CD14-positive monocyte (primary cell): ENCODE data around the gene ARPC4. TPM values are rescaled to one million over a fixed set of nuclear protein-coding genes. Genes with fewer than 3 reads are reported as not detected.

Experiments used
- DNase-seq, 3 donors: peaks; one replicate each; pipeline ENCODE4 v3.0.0-alpha.2; 2011 to 2022
- H2AFZ ChIP-seq: 2 replicates; pipeline ENCODE4 v1.6.0; 2012; ENCODE audit warnings: mild to moderate bottlenecking, low read depth, low read length, inconsistent platforms; ENCODE audit not compliant: insufficient read depth, poor library complexity, severe bottlenecking
- H3K27ac ChIP-seq, 2 donors: 1 replicate in 1 of 2; 2 replicates in 1 of 2; pipeline ENCODE4 v1.5.1; 2012 to 2013; ENCODE audit warnings: low read length in 2 of 2, control low read depth in 1 of 2, inconsistent platforms in 1 of 2, low read depth in 1 of 2, mild to moderate bottlenecking in 1 of 2
- H3K27me3 ChIP-seq, 2 donors: one replicate each; pipeline versions ENCODE4 v1.6.0 to v1.6.1; 2011 to 2013; ENCODE audit warnings: low read length in 2 of 2; ENCODE audit not compliant: control insufficient read depth in 2 of 2, insufficient read depth in 2 of 2
- H3K36me3 ChIP-seq, 2 donors: replicated peaks in 1 of 2; 1 replicate in 1 of 2; 2 replicates in 1 of 2; pipeline versions ENCODE4 v1.5.1 to v1.6.1; 2012 to 2013; ENCODE audit warnings: low read length in 2 of 2, control low read depth in 1 of 2, inconsistent platforms in 1 of 2, mild to moderate bottlenecking in 1 of 2; ENCODE audit not compliant: insufficient read depth in 2 of 2, control insufficient read depth in 1 of 2
- H3K4me1 ChIP-seq, 2 donors: 1 replicate in 1 of 2; 2 replicates in 1 of 2; pipeline versions ENCODE4 v1.5.1 to v1.6.1; 2012 to 2013; ENCODE audit warnings: low read length in 2 of 2, control low read depth in 1 of 2, inconsistent platforms in 1 of 2, mild to moderate bottlenecking in 1 of 2, moderate library complexity in 1 of 2; ENCODE audit not compliant: insufficient read depth in 2 of 2, control insufficient read depth in 1 of 2
- H3K4me2 ChIP-seq: replicated peaks from 2 replicates; pipeline ENCODE3; 2012; ENCODE audit warnings: low read length, moderate library complexity, mild to moderate bottlenecking; ENCODE audit not compliant: poor library complexity, severe bottlenecking; ENCODE audit errors: extremely low read depth
- H3K4me3 ChIP-seq, 3 experiments: fragments of 200-600 bp in 1 of 3; sonication (generic) in 1 of 3; replicated peaks in 1 of 3; 1 replicate in 2 of 3; 2 replicates in 1 of 3; pipeline ENCODE4 v1.5.1; 2011 to 2013; ENCODE audit warnings: low read length in 3 of 3, mild to moderate bottlenecking in 3 of 3, control low read depth in 2 of 3, low read depth in 2 of 3, inconsistent platforms in 1 of 3, moderate library complexity in 1 of 3
- H3K79me2 ChIP-seq: 2 replicates; pipeline ENCODE4 v1.6.0; 2012; ENCODE audit warnings: mild to moderate bottlenecking, control low read depth, inconsistent platforms, low read length, moderate library complexity; ENCODE audit not compliant: insufficient read depth
- H3K9ac ChIP-seq: 2 replicates; pipeline ENCODE4 v1.6.0; 2017; ENCODE audit warnings: low read length, mild to moderate bottlenecking; ENCODE audit not compliant: insufficient read depth, poor library complexity, severe bottlenecking
- H3K9me3 ChIP-seq, 2 donors: replicated peaks in 1 of 2; 1 replicate in 1 of 2; 2 replicates in 1 of 2; pipeline versions ENCODE4 v1.5.1 to v1.6.1; 2012 to 2013; ENCODE audit warnings: low read length in 2 of 2, control low read depth in 1 of 2; ENCODE audit not compliant: control insufficient read depth in 1 of 2, insufficient read depth in 1 of 2
- H4K20me1 ChIP-seq: 2 replicates; pipeline ENCODE4 v1.6.0; 2012; ENCODE audit warnings: mild to moderate bottlenecking, low read length, control low read depth, moderate library complexity; ENCODE audit not compliant: insufficient read depth
- H3K27ac Mint-ChIP-seq, 7 donors: one replicate each; pipeline ENCODE4 v1.8.0; 2020; ENCODE audit warnings: mild to moderate bottlenecking in 7 of 7, mixed read lengths in 7 of 7, moderate library complexity in 6 of 7, inconsistent platforms in 2 of 7
- H3K27me3 Mint-ChIP-seq, 3 donors: one replicate each; pipeline ENCODE4 v1.8.0; 2021 to 2022; ENCODE audit warnings: low read depth in 3 of 3, mild to moderate bottlenecking in 3 of 3, mixed read lengths in 3 of 3, moderate library complexity in 3 of 3, inconsistent platforms in 1 of 3
- H3K36me3 Mint-ChIP-seq, 2 donors: one replicate each; pipeline ENCODE4 v1.8.0; 2020; ENCODE audit warnings: mixed read lengths in 2 of 2, inconsistent platforms in 1 of 2, mild to moderate bottlenecking in 1 of 2
- H3K4me1 Mint-ChIP-seq: one replicate; pipeline ENCODE4 v1.8.0; 2020; ENCODE audit warnings: mild to moderate bottlenecking, mixed read lengths
- H3K4me3 Mint-ChIP-seq, 2 donors: one replicate each; pipeline ENCODE4 v1.8.0; 2020; ENCODE audit warnings: mild to moderate bottlenecking in 2 of 2, mixed read lengths in 2 of 2, moderate library complexity in 1 of 2
- H3K9me3 Mint-ChIP-seq, 7 donors: one replicate each; pipeline ENCODE4 v1.8.0; 2020 to 2022; ENCODE audit warnings: mixed read lengths in 7 of 7, mild to moderate bottlenecking in 6 of 7, moderate library complexity in 6 of 7, inconsistent platforms in 2 of 7
- CTCF ChIP-seq: fragments of 200-600 bp; IDR thresholded peaks from one replicate; pipeline ENCODE4 v1.8.0; 2022; ENCODE audit warnings: antibody characterized with exemption, mild to moderate bottlenecking
- WGBS: methylation state at CpG from one replicate; pipeline ENCODE4 v1.1.5; 2013; ENCODE audit warnings: missing lambda C conversion rate; ENCODE audit not compliant: insufficient coverage; 5-methylcytosine and 5-hydroxymethylcytosine counted together
- intact Hi-C, 2 donors: fragments of 100-400 bp; cut with micrococcal nuclease; formaldehyde crosslinking; loops; one replicate each; pipeline versions ENCODE4 v1.15.0 to v1.15.1; 2023
- polyA plus RNA-seq, 3 donors: library from polyadenylated mRNA; depleted of rRNA in 1 of 3; unstranded in 2 of 3; stranded (reverse) in 1 of 3; fragments of 300-500 nt in 2 of 3; fragments of >200 nt in 1 of 3; fragmentation: Illumina TruSeq in 2 of 3; gene quantifications; 1 replicate in 2 of 3; 2 replicates in 1 of 3; pipeline ENCODE4 v1.2.3, GENCODE V29; 2012 to 2021

The ARPC4 gene
- polyA plus RNA-seq, 3 donors, result 211 to 390 (median 389) TPM

- DNase-seq, result peak in 2 of 3 donors; percentile 20 to 27
- H3K9me3 ChIP-seq, result no peaks in the 10 kb centered on the region
- H3K4me3 Mint-ChIP-seq, result no peak overlapping the region
- peak overlapping the region; percentile 41 for H3K4me2 ChIP-seq
- H3K79me2 ChIP-seq, result peaks cover 6% of the 10 kb centered on the region
- H3K9me3 Mint-ChIP-seq, result no peaks in the 10 kb centered on the region
- peaks cover 59% of the 10 kb centered on the region for H3K4me1 Mint-ChIP-seq
- no peaks in the 10 kb centered on the region for H4K20me1 ChIP-seq
- no peaks in the 10 kb centered on the region for H3K27me3 ChIP-seq
- peaks cover 51% of the 10 kb centered on the region in 2 donors for H3K4me1 ChIP-seq
- peak overlapping the region in 4 of 7 donors; percentile 11 to 83 (median 75) for H3K27ac Mint-ChIP-seq
- intact Hi-C loops, result no loop called here
- H3K27ac ChIP-seq, result peak overlapping the region in 1 of 2 donors; percentile 72
- peaks cover 44 to 62% of the 10 kb centered on the region in 2 donors for H3K36me3 Mint-ChIP-seq
- H3K36me3 ChIP-seq, result peaks cover 31 to 49% of the 10 kb centered on the region in 2 donors
- H3K4me3 ChIP-seq, result no peak overlapping the region
- H2AFZ ChIP-seq, result no peak overlapping the region
- WGBS, result 75% methylated on average over 1 of the region's 3 CpGs
- TF ChIP-seq CTCF, result no peak
- no peak overlapping the region for H3K9ac ChIP-seq
- H3K27me3 Mint-ChIP-seq, result no peaks in the 10 kb centered on the region
These were observed 10.1 kb upstream of the ARPC4 start for GRCh38 chr3:9782770-9783169.

GRCh38 chr3:9783954-9784353, 8.9 kb upstream of the ARPC4 start:
- H3K27me3 Mint-ChIP-seq, result no peaks in the 10 kb centered on the region
- 99% methylated on average over 14 of the region's 14 CpGs for WGBS
- peaks cover 39% of the 10 kb centered on the region in 2 donors for H3K4me1 ChIP-seq
- no peak overlapping the region for H3K27ac ChIP-seq
- no peak overlapping the region for H3K4me3 Mint-ChIP-seq
- DNase-seq, result no peak
- H3K4me3 ChIP-seq, result no peak overlapping the region
- peaks cover 34 to 55% of the 10 kb centered on the region in 2 donors for H3K36me3 ChIP-seq
- H4K20me1 ChIP-seq, result no peaks in the 10 kb centered on the region
- no peaks in the 10 kb centered on the region for H3K9me3 ChIP-seq
- H3K27ac Mint-ChIP-seq, result no peak overlapping the region
- H3K9me3 Mint-ChIP-seq, result peaks cover 0 to 1% (median 0%) of the 10 kb centered on the region in 7 donors
- H3K9ac ChIP-seq, result no peak overlapping the region
- no peak overlapping the region for H2AFZ ChIP-seq
- peaks cover 46 to 72% of the 10 kb centered on the region in 2 donors for H3K36me3 Mint-ChIP-seq
- peaks cover 49% of the 10 kb centered on the region for H3K4me1 Mint-ChIP-seq
- H3K4me2 ChIP-seq, result no peak overlapping the region
- H3K27me3 ChIP-seq, result no peaks in the 10 kb centered on the region
- no peak for TF ChIP-seq CTCF
- peaks cover 7% of the 10 kb centered on the region for H3K79me2 ChIP-seq
- intact Hi-C loops, result no loop called here
